Stimulated activated CD4-positive, alpha-beta T cell treated with anti-CD3 and anti-CD28 coated beads, Interleukin-15, amount 100 ng/mL, for 1 hour (primary cell): ENCODE data around the gene ULBP2.
"Not testable (repeated sequence)": the region's sequence is repeated elsewhere in the genome, so short reads cannot be mapped to it uniquely, and the experiment has no call there.

ENCODE experiments used
- DNase-seq, 2 donors: peaks; one replicate each; pipeline ENCODE4 v3.0.0-alpha.2; 2020; ENCODE audit warnings: low read depth in 1 of 2, low spot score in 1 of 2

The ULBP2 gene

GRCh38 chr6:149908480-149908879 is 33.3 kb upstream of the ULBP2 start:
- DNase-seq, result not testable (repeated sequence)

- no peak for DNase-seq
These were observed 31.9 kb upstream of the ULBP2 start for GRCh38 chr6:149909701-149910470.

GRCh38 chr6:149910721-149911151 is 31.1 kb upstream of the ULBP2 start:
- DNase-seq, result no peak

GRCh38 chr6:149912680-149913079 is 29.1 kb upstream of the ULBP2 start:
- not testable (repeated sequence) for DNase-seq

- no peak for DNase-seq
These were observed 28.7 kb upstream of the ULBP2 start for GRCh38 chr6:149913085-149913484.

- DNase-seq, result no peak
These were observed 28.1 kb upstream of the ULBP2 start for GRCh38 chr6:149913540-149914240.

- DNase-seq, result no peak
These were observed 25.6 kb upstream of the ULBP2 start for GRCh38 chr6:149915970-149916865.

- DNase-seq, result no peak
These were observed 24.1 kb upstream of the ULBP2 start for GRCh38 chr6:149917679-149918078.

- DNase-seq, result no peak
These were observed 23.5 kb upstream of the ULBP2 start for GRCh38 chr6:149918151-149918905.

GRCh38 chr6:149919126-149919833 is 22.5 kb upstream of the ULBP2 start:
- DNase-seq, result not testable (repeated sequence)

GRCh38 chr6:149919834-149920225 is 22.0 kb upstream of the ULBP2 start:
- no peak for DNase-seq

- DNase-seq, result no peak
These were observed 20.5 kb upstream of the ULBP2 start for GRCh38 chr6:149921361-149921760.

GRCh38 chr6:149922091-149922490 is 19.7 kb upstream of the ULBP2 start:
- not testable (repeated sequence) for DNase-seq

- DNase-seq, result peak; percentile 64 to 69
These were observed 19.0 kb upstream of the ULBP2 start, which contains the start of gene RAET1G for GRCh38 chr6:149922642-149923326. RAET1G (minus strand) TSS chr6:149923121; CDS start chr6:149923010, 111 bp downstream.

- DNase-seq, result no peak
These were observed 18.4 kb upstream of the ULBP2 start for GRCh38 chr6:149923327-149923986.

- DNase-seq, result no peak
These were observed 17.4 kb upstream of the ULBP2 start for GRCh38 chr6:149924206-149924932.

- DNase-seq, result no peak
These were observed 16.9 kb upstream of the ULBP2 start for GRCh38 chr6:149924933-149925252.

GRCh38 chr6:149925253-149925973 is 16.4 kb upstream of the ULBP2 start:
- no peak for DNase-seq
